ENCODE results near the gene SERTAD4.

SERTAD4 gene

GRCh38 chr1:210233495-210234328 is 1.1 kb downstream of the SERTAD4 start:
- peak; percentile 55 for DNase-seq

- peak; percentile 55 for DNase-seq
These were observed 1.7 kb downstream of the SERTAD4 start for GRCh38 chr1:210234329-210234757.

GRCh38 chr1:210235363-210236053 is 2.9 kb downstream of the SERTAD4 start:
- DNase-seq = no peak

- DNase-seq = no peak
These were observed 3.8 kb downstream of the SERTAD4 start for GRCh38 chr1:210236386-210236839.

- no peak for DNase-seq
These were observed 4.3 kb downstream of the SERTAD4 start for GRCh38 chr1:210236840-210237409.

GRCh38 chr1:210237479-210237878 is 4.9 kb downstream of the SERTAD4 start:
- no peak for DNase-seq

- no peak for DNase-seq
These were observed 5.4 kb downstream of the SERTAD4 start for GRCh38 chr1:210237981-210238380.

GRCh38 chr1:210239349-210240111 is 6.9 kb downstream of the SERTAD4 start:
- DNase-seq = no peak

GRCh38 chr1:210241121-210241520 is 8.5 kb downstream of the SERTAD4 start:
- no peak for DNase-seq

- no peak for DNase-seq
These were observed 12.3 kb downstream of the SERTAD4 start for GRCh38 chr1:210244746-210245367.

- DNase-seq = no peak
These were observed 13.9 kb downstream of the SERTAD4 start for GRCh38 chr1:210246447-210246846.

- DNase-seq = no peak
These were observed 15.7 kb downstream of the SERTAD4 start for GRCh38 chr1:210248341-210248740.

- DNase-seq = peak; percentile 44
These were observed 18.0 kb downstream of the SERTAD4 start for GRCh38 chr1:210250665-210250997.

GRCh38 chr1:210250998-210251679 is 18.5 kb downstream of the SERTAD4 start:
- peak; percentile 35 for DNase-seq

- DNase-seq = no peak
These were observed 19.3 kb downstream of the SERTAD4 start for GRCh38 chr1:210251680-210252490.

- peak; percentile 10 for DNase-seq
These were observed 20.0 kb downstream of the SERTAD4 start for GRCh38 chr1:210252621-210253051.

- no peak for DNase-seq
These were observed 21.7 kb downstream of the SERTAD4 start for GRCh38 chr1:210254298-210254697.

GRCh38 chr1:210257698-210258529 is 25.3 kb downstream of the SERTAD4 start:
- peak; percentile 8 for DNase-seq

GRCh38 chr1:210259561-210259960 is 27.0 kb downstream of the SERTAD4 start:
- no peak for DNase-seq

- DNase-seq = no peak
These were observed 27.5 kb downstream of the SERTAD4 start for GRCh38 chr1:210260096-210260495.
